H1 (cell line): Measurements from ENCODE around the gene CORO6. TPM values are rescaled to one million over a fixed set of nuclear protein-coding genes. Genes with fewer than 3 reads are reported as not detected.

Experiments
- CTCF ChIA-PET: fragments of 300-600 bp; sonication (Branson Sonifier 250); formaldehyde crosslinking; loops from one replicate; lab custom pipeline; 2021; ENCODE audit not compliant: partially characterized antibody; lab: Charles Lee
- POLR2A ChIA-PET: fragments of 300-600 bp; sonication (Branson Sonifier 250); formaldehyde crosslinking; loops from one replicate; lab custom pipeline; 2021; ENCODE audit warnings: inconsistent platforms; ENCODE audit not compliant: partially characterized antibody; lab: Charles Lee
- DNase-seq, 2 experiments: peaks; one replicate each; pipeline versions ENCODE4 v3.0.0 to v3.0.0-alpha.2; 2010 to 2022; ENCODE audit warnings: low spot score in 2 of 2, low read depth in 1 of 2, mixed read lengths in 1 of 2
- FAIRE-seq: peaks from 2 replicates; lab custom pipeline; 2011; peaks lifted over from hg19 to GRCh38; lab: Jason Lieb, UNC
- H2AFZ ChIP-seq: 2 replicates; pipeline ENCODE4 v1.8.1; 2012; ENCODE audit warnings: low read length, inconsistent platforms
- H2AK5ac ChIP-seq: 2 replicates; pipeline ENCODE4 v1.6.1; 2013; ENCODE audit warnings: low read depth, low read length
- H2BK120ac ChIP-seq: replicated peaks from 2 replicates; pipeline ENCODE3; 2013; ENCODE audit warnings: low read depth, low read length, inconsistent platforms
- H2BK12ac ChIP-seq: 2 replicates; pipeline ENCODE4 v1.6.1; 2013; ENCODE audit warnings: low read depth, low read length
- H2BK15ac ChIP-seq: 2 replicates; pipeline ENCODE4 v1.6.1; 2013; ENCODE audit warnings: low read length
- H2BK20ac ChIP-seq: 2 replicates; pipeline ENCODE4 v1.6.1; 2013; ENCODE audit warnings: low read length
- H2BK5ac ChIP-seq: 2 replicates; pipeline ENCODE4 v1.6.1; 2013; ENCODE audit warnings: low read depth, low read length
- H3K14ac ChIP-seq: 2 replicates; pipeline ENCODE4 v1.6.1; 2013; ENCODE audit warnings: inconsistent platforms; ENCODE audit not compliant: insufficient read length
- H3K18ac ChIP-seq: 2 replicates; pipeline ENCODE4 v1.6.1; 2013; ENCODE audit warnings: low read length; ENCODE audit errors: extremely low read depth
- H3K23ac ChIP-seq: 2 replicates; pipeline ENCODE4 v1.6.1; 2013; ENCODE audit warnings: inconsistent platforms; ENCODE audit not compliant: insufficient read length
- H3K23me2 ChIP-seq: 2 replicates; pipeline ENCODE4 v1.6.1; 2013; ENCODE audit warnings: low read depth, low read length
- H3K27ac ChIP-seq: 2 replicates; pipeline ENCODE4 v1.6.1; 2011; ENCODE audit warnings: low read depth, low read length, inconsistent platforms
- H3K27me3 ChIP-seq, 4 experiments: replicated peaks in 1 of 4; 1 replicate in 1 of 4; 2 replicates in 3 of 4; pipeline versions ENCODE4 v1.6.1 to v1.8.1; 2011 to 2013; ENCODE audit warnings: low read length in 3 of 4, mild to moderate bottlenecking in 3 of 4, inconsistent platforms in 2 of 4, mixed read lengths in 2 of 4, moderate library complexity in 1 of 4; ENCODE audit not compliant: control insufficient read depth in 3 of 4, insufficient read depth in 3 of 4; ENCODE audit errors: extremely low read depth in 1 of 4
- H3K36me3 ChIP-seq, 4 experiments: 2 replicates each; pipeline versions ENCODE4 v1.6.1 to v1.8.1; 2011 to 2013; ENCODE audit warnings: mild to moderate bottlenecking in 4 of 4, low read length in 3 of 4, moderate library complexity in 2 of 4, control low read depth in 1 of 4, inconsistent platforms in 1 of 4; ENCODE audit not compliant: insufficient read depth in 4 of 4, control insufficient read depth in 2 of 4
- H3K4ac ChIP-seq: replicated peaks from 2 replicates; pipeline ENCODE3; 2013; ENCODE audit warnings: low read length, low read depth, mixed read lengths, inconsistent platforms; ENCODE audit not compliant: insufficient read length
- H3K4me1 ChIP-seq, 4 experiments: replicated peaks in 1 of 4; 1 replicate in 1 of 4; 2 replicates in 3 of 4; pipeline versions ENCODE4 v1.6.1 to v1.8.1; 2011 to 2013; ENCODE audit warnings: low read length in 3 of 4, inconsistent platforms in 2 of 4, mixed read lengths in 1 of 4; ENCODE audit not compliant: insufficient read depth in 4 of 4, control insufficient read depth in 3 of 4
- H3K4me2 ChIP-seq, 2 experiments: 2 replicates each; pipeline versions ENCODE4 v1.6.1 to v1.8.1; 2011 to 2013; ENCODE audit warnings: low read depth in 2 of 2, low read length in 2 of 2, control low read depth in 1 of 2, inconsistent platforms in 1 of 2, mild to moderate bottlenecking in 1 of 2; ENCODE audit not compliant: insufficient read depth in 1 of 2
- H3K4me3 ChIP-seq, 4 experiments: fragments of 200-600, 300-600 bp in 1 of 4; sonication (generic), shearing (Covaris generic), sonication (Bioruptor Twin) in 1 of 4; 2 replicates each; pipeline versions ENCODE4 v1.5.1 to v1.8.1; 2011 to 2016; ENCODE audit warnings: low read length in 4 of 4, low read depth in 3 of 4, control low read depth in 2 of 4, inconsistent platforms in 2 of 4, mild to moderate bottlenecking in 2 of 4, mixed read lengths in 1 of 4, moderate library complexity in 1 of 4; ENCODE audit not compliant: insufficient read depth in 2 of 4; ENCODE audit errors: extremely low read depth in 1 of 4
- H3K56ac ChIP-seq: replicated peaks from 2 replicates; pipeline ENCODE3; 2013; ENCODE audit warnings: low read depth, mild to moderate bottlenecking, mixed read lengths, low read length, inconsistent platforms; ENCODE audit not compliant: insufficient read length
- H3K79me1 ChIP-seq: 2 replicates; pipeline ENCODE4 v1.6.1; 2013; ENCODE audit warnings: low read depth, low read length, control low read depth
- H3K79me2 ChIP-seq, 2 experiments: 2 replicates each; pipeline versions ENCODE4 v1.6.1 to v1.8.1; 2012 to 2013; ENCODE audit warnings: low read length in 2 of 2, mild to moderate bottlenecking in 2 of 2, inconsistent platforms in 1 of 2; ENCODE audit not compliant: insufficient read depth in 2 of 2, control insufficient read depth in 1 of 2
- H3K9ac ChIP-seq, 4 experiments: replicated peaks in 1 of 4; 1 replicate in 1 of 4; 2 replicates in 3 of 4; pipeline versions ENCODE4 v1.6.1 to v1.8.1; 2011 to 2013; ENCODE audit warnings: low read depth in 3 of 4, low read length in 3 of 4, control low read depth in 2 of 4, mild to moderate bottlenecking in 2 of 4, moderate library complexity in 2 of 4, inconsistent platforms in 1 of 4; ENCODE audit errors: extremely low read depth in 1 of 4
- H3K9me3 ChIP-seq, 2 experiments: 2 replicates each; pipeline versions ENCODE4 v1.6.1 to v1.8.1; 2012 to 2013; ENCODE audit warnings: mild to moderate bottlenecking in 2 of 2, moderate library complexity in 2 of 2, control low read depth in 1 of 2, inconsistent platforms in 1 of 2, low read depth in 1 of 2, low read length in 1 of 2, mixed read lengths in 1 of 2; ENCODE audit not compliant: insufficient read depth in 2 of 2
- H4K20me1 ChIP-seq, 2 experiments: replicated peaks in 1 of 2; 2 replicates each; pipeline versions ENCODE3 to v1.8.1; 2011 to 2013; ENCODE audit warnings: inconsistent platforms in 2 of 2, low read length in 2 of 2, mild to moderate bottlenecking in 1 of 2; ENCODE audit not compliant: insufficient read depth in 2 of 2, control insufficient read depth in 1 of 2
- H4K5ac ChIP-seq: 2 replicates; pipeline ENCODE4 v1.6.1; 2013; ENCODE audit warnings: low read length, low read depth, mixed read lengths, inconsistent platforms; ENCODE audit not compliant: insufficient read length
- H4K8ac ChIP-seq: 2 replicates; pipeline ENCODE4 v1.8.0; 2013; ENCODE audit warnings: mild to moderate bottlenecking, moderate library complexity, low read length, inconsistent platforms; ENCODE audit not compliant: insufficient read depth; ENCODE audit errors: extremely low read depth
- H4K91ac ChIP-seq: replicated peaks from 2 replicates; pipeline ENCODE3; 2013; ENCODE audit warnings: low read length, mixed read lengths, inconsistent platforms; ENCODE audit not compliant: insufficient read length
- EGR1 ChIP-seq: IDR thresholded peaks from 2 replicates; pipeline ENCODE4 v1.6.1; 2011; ENCODE audit warnings: low read depth, low read length, borderline replicate concordance
- HDAC2 ChIP-seq, 2 experiments: fragments of 300-600 bp in 1 of 2; sonication (generic) in 1 of 2; IDR thresholded peaks; 2 replicates each; pipeline ENCODE4 v1.6.1; 2011 to 2012; ENCODE audit warnings: low read depth in 2 of 2, low read length in 2 of 2, mild to moderate bottlenecking in 2 of 2, moderate library complexity in 2 of 2, borderline replicate concordance in 1 of 2, inconsistent platforms in 1 of 2
- JUND ChIP-seq: IDR thresholded peaks from 2 replicates; pipeline ENCODE4 v1.6.1; 2011; ENCODE audit warnings: mild to moderate bottlenecking, improper control_type of control experiment, low read length
- NANOG ChIP-seq: IDR thresholded peaks from 2 replicates; pipeline ENCODE4 v1.6.1; 2011; ENCODE audit warnings: low read length, low read depth, mild to moderate bottlenecking, inconsistent platforms; ENCODE audit not compliant: insufficient read depth, poor library complexity, severe bottlenecking
- NRF1 ChIP-seq: IDR thresholded peaks from 2 replicates; pipeline ENCODE4 v1.6.1; 2011; ENCODE audit warnings: mild to moderate bottlenecking, low read depth, low read length, improper control_type of control experiment
- POLR2A ChIP-seq, 2 experiments: IDR thresholded peaks; 1 replicate in 1 of 2; 2 replicates in 1 of 2; pipeline ENCODE4 v1.6.1; 2011; ENCODE audit warnings: low read depth in 2 of 2, low read length in 2 of 2, mild to moderate bottlenecking in 2 of 2; ENCODE audit errors: control extremely low read depth in 1 of 2
- RXRA ChIP-seq: IDR thresholded peaks from 2 replicates; pipeline ENCODE4 v1.6.1; 2011; ENCODE audit warnings: low read depth, mild to moderate bottlenecking, low read length, moderate library complexity; ENCODE audit not compliant: insufficient read depth
- SIN3A ChIP-seq, 2 experiments: IDR thresholded peaks in 1 of 2; conservative IDR thresholded peaks in 1 of 2; 2 replicates each; pipeline ENCODE4 v1.6.1; 2011 to 2012; ENCODE audit warnings: low read length in 2 of 2, improper control_type of control experiment in 1 of 2, low read depth in 1 of 2, mild to moderate bottlenecking in 1 of 2
- TAF1 ChIP-seq: IDR thresholded peaks from 2 replicates; pipeline ENCODE4 v1.6.1; 2011; ENCODE audit warnings: mild to moderate bottlenecking, low read depth, low read length
- YY1 ChIP-seq: IDR thresholded peaks from 2 replicates; pipeline ENCODE4 v1.6.1; 2011; ENCODE audit warnings: low read depth, mild to moderate bottlenecking, low read length
- WGBS, 2 experiments: shearing (Covaris generic) in 1 of 2; methylation state at CpG; one replicate each; pipeline versions ENCODE4 v1.1.6 to v1.1.7; 2013 to 2015; ENCODE audit warnings: low lambda C conversion rate in 2 of 2, mixed read lengths in 2 of 2, inconsistent platforms in 1 of 2, low coverage in 1 of 2, missing lambda C conversion rate in 1 of 2; ENCODE audit not compliant: insufficient replicate concordance in 2 of 2, insufficient coverage in 1 of 2, insufficient read length in 1 of 2; ENCODE audit errors: extremely low coverage in 1 of 2, missing lambda C conversion rate in 1 of 2; 5-methylcytosine and 5-hydroxymethylcytosine counted together
- polyA plus RNA-seq, 7 experiments: library from polyadenylated mRNA; depleted of rRNA in 3 of 7; stranded (reverse) in 5 of 7; unstranded in 2 of 7; fragments of >200 nt in 5 of 7; fragments of 200-250 nt in 2 of 7; gene quantifications; 1 replicate in 5 of 7; 2 replicates in 1 of 7; 4 replicates in 1 of 7; pipeline versions ENCODE4 v1.2.1 to v1.2.3, GENCODE V29; 2011 to 2013; ENCODE audit warnings: missing spikeins in 2 of 7, mixed read lengths in 2 of 7
- total RNA-seq: library from RNA; stranded (reverse); fragmentation: NEBNext Ultra II Directional; extraction: Animal tissue kit (Norgen Biotek cat#: 25700); gene quantifications from 2 replicates; pipeline ENCODE4 v1.2.1, GENCODE V29; 2021

CORO6 gene
- total and polyA plus RNA-seq, 2 of the 8 experiments (the other 6 are each of a cell fraction or from before 2014, with no cell fraction given): 2.5 to 8.6 TPM

- Histone ChIP-seq H2BK15ac (no peak overlapping the region), H4K8ac (no peak overlapping the region), H3K9ac (peak overlapping the region in 2 of 4 experiments; percentile 28 to 31; a peak in 2 of 7 replicates), H3K4me1 (peaks cover 1 to 56% (median 39%) of the 10 kb centered on the region in 4 experiments), H3K4me3 (peak overlapping the region; percentile 56 to 76 (median 64)), H2BK20ac (no peak overlapping the region), H3K14ac (no peak overlapping the region), H3K79me1 (peaks cover 11% of the 10 kb centered on the region), H3K9me3 (no peaks in the 10 kb centered on the region), H2BK5ac (peak overlapping the region; percentile 75; the same call in 1 of the 2 replicates), H3K4ac (no peak overlapping the region), H2AFZ (peak overlapping the region; percentile 77; the same call in 1 of the 2 replicates), H4K5ac (peak overlapping the region; percentile 25), H2BK120ac (no peak overlapping the region), H3K18ac (peak overlapping the region; percentile 93; the same call in 1 of the 2 replicates), H3K36me3 (no peaks in the 10 kb centered on the region), H2BK12ac (peak overlapping the region; percentile 83; the same call in 1 of the 2 replicates), H3K23ac (no peak overlapping the region), H3K23me2 (peaks cover 38% of the 10 kb centered on the region), H3K56ac (peak overlapping the region; percentile 18), H3K27ac (no peak overlapping the region), H4K20me1 (peaks cover 9 to 29% of the 10 kb centered on the region in 2 experiments), H2AK5ac (no peak overlapping the region), H4K91ac (no peak overlapping the region), H3K4me2 (peak overlapping the region; percentile 80 to 93), H3K27me3 (peaks cover 0 to 6% (median 5%) of the 10 kb centered on the region in 4 experiments; a peak in 2 of 7 replicates), H3K79me2 (peaks cover 0 to 39% of the 10 kb centered on the region in 2 experiments; a peak in 2 of 4 replicates)
- DNase-seq: peak in 1 of 2 experiments; percentile 100
- no peak for FAIRE-seq
- POLR2A ChIA-PET: interaction anchor here (0.7 to 3.6 kb wide), 14 partner anchors 11 to 336 kb away, joined by 3 to 30 read pairs (median 6); partner anchors contain the start of genes NUFIP2, TAOK1 and TP53I13
- 6% methylated on average over 25 of the region's 25 CpGs; no CpG with 5 or more reads in 1 of the 2 experiments for WGBS, 2 experiments
- CTCF ChIA-PET: interaction anchor here (0.6 to 5.0 kb wide), 16 partner anchors 14 to 1016 kb away, joined by 3 to 167 read pairs (median 4); partner anchors contain the start of genes CORO6 and TP53I13
- TF ChIP-seq NRF1: no peak
- TF ChIP-seq RXRA: no peak
- TF ChIP-seq NANOG: no peak
- no peak for TF ChIP-seq POLR2A (IDR thresholded peaks at IDR 0.05; ENCODE audit: control extremely low read depth in 1 of 2, low read depth in 2 of 2, low read length in 2 of 2)
- TF ChIP-seq JUND: peak; percentile 35; the same call in 1 of the 2 replicates
- TF ChIP-seq SIN3A (conservative IDR thresholded peaks at IDR 0.05 in 1 of 2, IDR thresholded peaks at IDR 0.05 in 1 of 2; ENCODE audit: low read depth in 1 of 2, low read length in 2 of 2): peak; percentile 62 to 92; a peak in 2 of 4 replicates
- TF ChIP-seq YY1: peak; percentile 34; the same call in 1 of the 2 replicates
- 0 out of 2 replicates have a peak, but pooled peaks have one; percentile 41 for TF ChIP-seq TAF1
- peak; percentile 58 for TF ChIP-seq EGR1
- 0 out of 4 replicates have a peak, but pooled peaks of 1 of the 2 experiments have one; percentile 14 for TF ChIP-seq HDAC2 (IDR thresholded peaks at IDR 0.05; ENCODE audit: borderline replicate concordance in 1 of 2, low read depth in 2 of 2, low read length in 2 of 2)
These were observed 30.7 kb downstream of the CORO6 start for GRCh38 chr17:29591737-29592608.
